SK-N-DZ (cell line): ENCODE results near the gene THAP12.

Experiments
- DNase-seq: peaks from one replicate; pipeline ENCODE4 v3.0.0-alpha.2; 2015; ENCODE audit warnings: low spot score
- small RNA-seq, 2 experiments: library from RNA; depleted of rRNA; stranded (forward); fragments of <200 nt; gene quantifications; one replicate each; pipeline ENCODE3, GENCODE V24; 2014

The THAP12 gene

DNA sequence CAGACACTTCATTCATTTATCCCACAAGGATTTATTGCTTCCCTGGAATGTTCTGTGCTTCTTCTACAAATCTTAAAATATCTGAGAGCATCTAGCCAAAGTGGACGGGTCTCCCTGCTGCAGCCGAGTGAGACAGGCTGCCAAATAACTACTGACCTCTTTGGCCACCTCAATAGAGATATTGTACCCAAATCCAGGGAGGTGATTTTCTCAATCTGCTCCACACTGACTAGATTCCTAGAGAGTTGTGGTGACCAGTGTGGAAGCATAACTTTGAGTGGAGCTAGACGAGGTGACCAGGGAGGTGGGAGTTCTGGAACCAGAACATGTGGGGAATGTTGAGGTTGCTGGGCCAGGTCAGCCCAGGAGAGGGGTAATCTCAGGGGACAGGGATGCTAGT lies 77.5 kb downstream of the THAP12 start:
- no peak for DNase-seq

- no peak for DNase-seq
Measured at GRCh38 chr11:76302996-76303395, 77.9 kb downstream of the THAP12 start.

Small RNAs within 50 kb of the gene (small RNA-seq; reads per million reads assigned to genes)
- 0 reads per million in 2 experiments for gene RF00019
